B cell (primary cell): ENCODE data around the gene DLX1. TPM values are rescaled to one million over a fixed set of nuclear protein-coding genes. Genes with fewer than 3 reads are reported as not detected.
A peak's percentile ranks its signal among the peaks of the same experiment; 100 is the strongest.

ENCODE experiments used
- ATAC-seq: fragments of 200-7000 bp; cut with Tn5 transposase; one replicate; pipeline ENCODE4 v1.10.0; 2021; ENCODE audit warnings: low read depth, mild to moderate bottlenecking, moderate number of reproducible peaks, moderate library complexity
- CTCF ChIA-PET: fragments of 350-600 bp; sonication (Branson Sonifier 250); formaldehyde crosslinking; loops from one replicate; lab custom pipeline; 2021; ENCODE audit warnings: antibody characterized with exemption, inconsistent platforms; lab: Charles Lee
- POLR2A ChIA-PET: fragments of 350-600 bp; sonication (Branson Sonifier 250); formaldehyde crosslinking; loops from one replicate; lab custom pipeline; 2021; ENCODE audit warnings: antibody characterized with exemption; lab: Charles Lee
- DNase-seq: peaks from one replicate; pipeline ENCODE4 v3.0.0; 2013
- H2AFZ ChIP-seq: 2 replicates; pipeline ENCODE4 v1.6.1; 2012; ENCODE audit warnings: mild to moderate bottlenecking, low read depth, low read length; ENCODE audit not compliant: insufficient read depth, poor library complexity, severe bottlenecking
- H3K27ac ChIP-seq, 2 donors: 1 replicate in 1 of 2; 2 replicates in 1 of 2; pipeline ENCODE4 v1.5.1; 2012 to 2013; ENCODE audit warnings: low read length in 2 of 2, mild to moderate bottlenecking in 2 of 2, moderate library complexity in 1 of 2
- H3K27me3 ChIP-seq, 4 experiments: fragments of 200-600 bp in 1 of 4; sonication (generic) in 1 of 4; replicated peaks in 1 of 4; 1 replicate in 2 of 4; 2 replicates in 2 of 4; pipeline versions ENCODE4 v1.6.1 to v1.7.0; 2013 to 2016; ENCODE audit warnings: low read length in 3 of 4, mild to moderate bottlenecking in 2 of 4, mixed read lengths in 1 of 4, moderate library complexity in 1 of 4; ENCODE audit not compliant: insufficient read depth in 4 of 4, control insufficient read depth in 3 of 4; ENCODE audit errors: control extremely low read depth in 1 of 4
- H3K36me3 ChIP-seq, 2 experiments: replicated peaks in 1 of 2; 1 replicate in 1 of 2; 2 replicates in 1 of 2; pipeline versions ENCODE4 v1.6.1 to v1.7.1; 2013; ENCODE audit warnings: low read length in 1 of 2; ENCODE audit not compliant: insufficient read depth in 2 of 2, control insufficient read depth in 1 of 2; ENCODE audit errors: control extremely low read depth in 1 of 2, extremely low read depth in 1 of 2
- H3K4me1 ChIP-seq, 2 donors: fragments of 200-600 bp in 1 of 2; sonication (generic) in 1 of 2; 1 replicate in 1 of 2; 2 replicates in 1 of 2; pipeline versions ENCODE4 v1.5.1 to v1.6.1; 2013 to 2017; ENCODE audit warnings: low read length in 2 of 2; ENCODE audit not compliant: control insufficient read depth in 2 of 2, insufficient read depth in 2 of 2
- H3K4me2 ChIP-seq: replicated peaks from 2 replicates; pipeline ENCODE3; 2012; ENCODE audit warnings: mild to moderate bottlenecking, low read depth, low read length; ENCODE audit not compliant: poor library complexity, severe bottlenecking
- H3K4me3 ChIP-seq, 5 experiments: fragments of 200-600 bp in 1 of 5; sonication (generic) in 1 of 5; 1 replicate in 3 of 5; 2 replicates in 2 of 5; pipeline versions ENCODE4 v1.5.1 to v1.7.0; 2011 to 2016; ENCODE audit warnings: low read length in 4 of 5, mild to moderate bottlenecking in 4 of 5, low read depth in 2 of 5, control low read depth in 1 of 5, moderate library complexity in 1 of 5; ENCODE audit not compliant: insufficient read depth in 1 of 5; ENCODE audit errors: control extremely low read depth in 1 of 5, extremely low read depth in 1 of 5
- H3K79me2 ChIP-seq: fragments of 200-600 bp; sonication (generic); one replicate; pipeline ENCODE4 v1.6.0; 2016; ENCODE audit warnings: low read length; ENCODE audit not compliant: control insufficient read depth, insufficient read depth
- H3K9ac ChIP-seq: fragments of 200-600 bp; sonication (generic); 2 replicates; pipeline ENCODE4 v1.6.1; 2017; ENCODE audit warnings: mild to moderate bottlenecking, low read length, moderate library complexity
- H3K9me3 ChIP-seq, 3 donors: one replicate each; pipeline versions ENCODE4 v1.6.1 to v1.7.1; 2013; ENCODE audit warnings: low read length in 2 of 3; ENCODE audit not compliant: control insufficient read depth in 2 of 3, insufficient read depth in 1 of 3; ENCODE audit errors: control extremely low read depth in 1 of 3
- H4K20me1 ChIP-seq: 2 replicates; pipeline ENCODE4 v1.6.0; 2012; ENCODE audit warnings: mild to moderate bottlenecking, low read length; ENCODE audit not compliant: insufficient read depth, control insufficient read depth, poor library complexity, severe bottlenecking
- H3K27ac Mint-ChIP-seq: one replicate; pipeline ENCODE4 v1.8.0; 2021; ENCODE audit warnings: mixed read lengths
- H3K27me3 Mint-ChIP-seq: one replicate; pipeline ENCODE4 v1.8.0; 2021; ENCODE audit warnings: mixed read lengths
- H3K4me1 Mint-ChIP-seq: one replicate; pipeline ENCODE4 v1.8.0; 2021; ENCODE audit warnings: mixed read lengths
- H3K4me3 Mint-ChIP-seq: one replicate; pipeline ENCODE4 v1.8.0; 2021; ENCODE audit warnings: mixed read lengths
- H3K9me3 Mint-ChIP-seq: one replicate; pipeline ENCODE4 v1.8.0; 2022; ENCODE audit warnings: mixed read lengths; ENCODE audit not compliant: insufficient read depth
- CTCF ChIP-seq: fragments of 200-600 bp; IDR thresholded peaks from one replicate; pipeline ENCODE4 v1.8.0; 2022; ENCODE audit warnings: antibody characterized with exemption, mild to moderate bottlenecking
- EZH2 ChIP-seq: IDR thresholded peaks from 2 replicates; pipeline ENCODE4 v1.6.1; 2012; ENCODE audit warnings: borderline replicate concordance, low read depth, mild to moderate bottlenecking, moderate library complexity, low read length; ENCODE audit not compliant: insufficient read depth, poor library complexity, severe bottlenecking
- WGBS: methylation state at CpG from one replicate; pipeline ENCODE4 v1.1.5; 2013; ENCODE audit warnings: missing lambda C conversion rate; ENCODE audit not compliant: insufficient coverage; 5-methylcytosine and 5-hydroxymethylcytosine counted together
- intact Hi-C: fragments of 100-400 bp; cut with micrococcal nuclease; formaldehyde crosslinking; loops from one replicate; pipeline ENCODE4 v1.10.0; 2022
- polyA plus RNA-seq: library from polyadenylated mRNA; depleted of rRNA; stranded (reverse); fragments of >200 nt; gene quantifications from 2 replicates; pipeline ENCODE4 v1.2.3, GENCODE V29; 2012
- total RNA-seq, 2 donors: library from RNA; stranded (reverse); fragments of 120-200 nt in 1 of 2; gene quantifications; 1 replicate in 1 of 2; 2 replicates in 1 of 2; pipeline versions ENCODE4 v1.2.3 to v1.2.4, GENCODE V29; 2013 to 2022

The DLX1 gene
- total and polyA plus RNA-seq, 2 donors (not counting 1 experiment from before 2014, with no cell fraction given): not detected

DNA sequence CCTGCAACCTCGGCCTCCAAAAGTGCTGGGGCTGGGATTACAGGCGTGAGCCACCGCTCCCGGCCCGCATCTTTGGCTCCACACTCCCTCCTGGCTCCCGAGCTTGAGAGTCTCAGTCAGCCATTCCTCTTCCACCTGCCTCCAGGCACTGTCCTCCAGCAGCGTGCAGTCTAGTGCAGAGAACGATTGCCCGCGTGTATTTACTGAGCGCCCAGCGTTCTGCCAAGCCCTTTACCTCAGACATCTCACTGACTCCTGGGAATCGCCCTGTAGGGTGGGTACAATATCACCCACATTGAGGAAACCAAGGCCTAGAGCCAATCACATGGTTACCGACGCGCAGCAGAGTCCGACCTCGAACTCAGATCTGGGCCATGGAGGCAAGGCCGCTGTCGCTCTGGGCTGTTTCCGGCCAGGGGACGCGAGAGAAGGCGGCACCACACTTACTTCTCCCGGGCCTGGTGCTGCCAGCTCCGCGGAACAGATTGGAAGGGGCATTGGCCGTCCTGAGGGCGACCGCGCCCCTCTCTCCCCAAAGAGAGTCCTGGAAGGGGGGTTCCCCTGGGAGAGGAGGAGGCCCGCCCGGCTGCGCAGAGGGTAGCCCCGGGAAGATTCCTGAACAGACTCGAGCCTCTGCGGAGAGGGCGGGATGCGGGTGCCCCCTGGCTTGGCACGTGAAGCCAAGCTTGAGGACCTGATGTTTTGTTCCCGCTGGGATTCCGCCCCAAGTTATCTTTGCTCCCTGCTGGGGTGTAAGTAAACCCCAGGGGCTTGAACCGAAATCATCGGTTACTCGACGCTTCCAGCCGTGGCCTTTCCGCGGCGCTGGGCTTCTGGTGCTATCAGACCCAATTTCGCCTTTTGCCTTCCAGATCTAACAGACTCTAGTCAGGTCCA lies 22.6 kb downstream of the DLX1 start:
- no peak overlapping the region for H3K4me3 Mint-ChIP-seq
- DNase-seq: peak; percentile 33
- no peak for ATAC-seq

More for the DNA sequence above, 22.6 kb downstream of the DLX1 start:
- H3K27me3 Mint-ChIP-seq: peaks cover 60% of the 10 kb centered on the region
- H3K4me1 Mint-ChIP-seq: peaks cover 22% of the 10 kb centered on the region
- intact Hi-C loops: loop anchor here (10.0 kb wide), 1 partner anchor 327 kb away; no protein-coding TSS in a partner anchor
- H3K4me3 ChIP-seq: no peak overlapping the region
- peaks cover 0 to 77% (median 63%) of the 10 kb centered on the region in 4 experiments for H3K27me3 ChIP-seq
- peaks cover 31 to 47% of the 10 kb centered on the region in 2 donors for H3K4me1 ChIP-seq
- peaks cover 0 to 63% (median 11%) of the 10 kb centered on the region in 3 donors for H3K9me3 ChIP-seq
- H3K36me3 ChIP-seq: no peaks in the 10 kb centered on the region
- WGBS: 23% methylated on average over 50 of the region's 51 CpGs
- no peak overlapping the region for H3K9ac ChIP-seq
- no peak overlapping the region for H2AFZ ChIP-seq
- no peaks in the 10 kb centered on the region for H3K9me3 Mint-ChIP-seq
- no peaks in the 10 kb centered on the region for H3K79me2 ChIP-seq
- POLR2A ChIA-PET: no interaction called here
- peak overlapping the region; percentile 15 for H3K4me2 ChIP-seq
- TF ChIP-seq EZH2 (no peak), CTCF (no peak)
- no peak overlapping the region for H3K27ac Mint-ChIP-seq
- CTCF ChIA-PET: interaction anchor here (0.9 to 7.3 kb wide), 2 partner anchors 19 to 21 kb away, joined by 4 to 58 read pairs; partner anchors contain the start of gene DLX1
- H3K27ac ChIP-seq: no peak overlapping the region
- no peaks in the 10 kb centered on the region for H4K20me1 ChIP-seq
